Stimulated activated naive CD8-positive, alpha-beta T cell treated with anti-CD3 and anti-CD28 coated beads, Interleukin-15, Interleukin-2, amounts not matched to agents 100 U/mL and 50 U/mL, for 24 hours (primary cell): Measurements from ENCODE around the gene C11orf98.
"Not testable (repeated sequence)": the region's sequence is repeated elsewhere in the genome, so short reads cannot be mapped to it uniquely, and the experiment has no call there.

Experiments
- ATAC-seq: fragments of 150-1000 bp; cut with Tn5 transposase; one replicate; pipeline ENCODE4 v1.10.0; 2021
- DNase-seq: peaks from one replicate; pipeline ENCODE4 v3.0.0; 2021

Gene C11orf98

GRCh38 chr11:62650283-62650682, 14.7 kb downstream of the C11orf98 start:
- not testable (repeated sequence) for ATAC-seq, DNase-seq

DNA sequence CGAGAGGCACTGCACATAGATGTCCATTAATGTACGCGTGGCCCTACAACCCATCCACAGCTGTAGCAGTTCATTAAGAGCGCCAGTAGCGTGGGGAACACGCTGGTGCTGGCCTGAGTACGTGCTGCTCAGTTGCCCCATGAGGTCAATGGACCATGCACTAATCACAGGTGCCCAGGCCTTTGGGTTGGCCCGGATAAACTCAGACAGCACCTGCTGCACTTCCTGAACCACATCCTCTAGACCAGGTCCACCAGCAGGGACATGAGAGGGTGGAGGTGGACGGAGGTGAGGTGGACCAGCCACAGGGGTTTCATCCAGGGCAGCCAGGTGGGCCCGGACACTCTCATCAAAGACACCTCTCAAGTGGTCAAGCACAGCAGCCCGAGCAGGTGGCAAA, 15.5 kb downstream of the C11orf98 start:
- no peak for ATAC-seq
- DNase-seq: no peak

DNA sequence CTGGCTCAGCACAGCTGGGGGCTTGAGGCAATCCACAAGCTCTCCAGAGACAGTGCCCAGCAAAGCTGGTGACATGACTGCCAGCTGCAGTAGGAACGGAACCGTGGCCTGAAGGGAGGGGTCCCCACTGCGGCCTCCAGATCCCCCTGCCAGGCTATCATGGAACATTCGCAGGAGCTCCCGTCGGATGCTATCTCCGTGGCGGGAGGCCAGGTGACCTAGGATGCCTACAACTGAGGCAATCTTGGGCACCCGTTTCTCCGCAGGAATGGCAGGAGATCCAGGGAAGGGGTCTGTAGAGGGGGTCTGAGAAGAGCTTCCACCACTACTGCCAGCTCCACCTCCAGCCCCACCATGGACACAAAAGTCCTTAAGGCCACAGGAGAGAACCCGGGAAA, 16.0 kb downstream of the C11orf98 start:
- no peak for ATAC-seq
- no peak for DNase-seq

GRCh38 chr11:62648185-62648966, 16.6 kb downstream of the C11orf98 start:
- DNase-seq (no peak), ATAC-seq (no peak)

DNA sequence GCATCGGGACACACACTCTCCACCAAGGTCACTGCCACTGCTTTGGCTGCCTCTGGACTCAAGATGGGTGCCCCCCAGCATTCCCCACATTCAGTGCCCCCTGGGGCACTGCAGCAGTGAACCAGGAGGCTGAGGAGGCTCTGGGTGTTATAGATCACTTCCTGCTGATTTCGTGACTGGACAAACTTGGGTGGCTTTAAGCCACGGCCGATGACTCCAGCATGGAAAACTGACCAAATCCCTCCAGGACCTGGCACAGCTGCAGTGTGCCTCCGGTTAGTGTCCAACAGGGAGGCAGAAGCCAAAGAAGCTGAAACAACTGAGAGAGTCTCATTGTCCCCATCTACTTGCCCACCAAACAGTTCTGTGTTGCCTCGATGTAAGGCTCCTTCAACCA, 17.4 kb downstream of the C11orf98 start:
- ATAC-seq (no peak), DNase-seq (no peak)

DNA sequence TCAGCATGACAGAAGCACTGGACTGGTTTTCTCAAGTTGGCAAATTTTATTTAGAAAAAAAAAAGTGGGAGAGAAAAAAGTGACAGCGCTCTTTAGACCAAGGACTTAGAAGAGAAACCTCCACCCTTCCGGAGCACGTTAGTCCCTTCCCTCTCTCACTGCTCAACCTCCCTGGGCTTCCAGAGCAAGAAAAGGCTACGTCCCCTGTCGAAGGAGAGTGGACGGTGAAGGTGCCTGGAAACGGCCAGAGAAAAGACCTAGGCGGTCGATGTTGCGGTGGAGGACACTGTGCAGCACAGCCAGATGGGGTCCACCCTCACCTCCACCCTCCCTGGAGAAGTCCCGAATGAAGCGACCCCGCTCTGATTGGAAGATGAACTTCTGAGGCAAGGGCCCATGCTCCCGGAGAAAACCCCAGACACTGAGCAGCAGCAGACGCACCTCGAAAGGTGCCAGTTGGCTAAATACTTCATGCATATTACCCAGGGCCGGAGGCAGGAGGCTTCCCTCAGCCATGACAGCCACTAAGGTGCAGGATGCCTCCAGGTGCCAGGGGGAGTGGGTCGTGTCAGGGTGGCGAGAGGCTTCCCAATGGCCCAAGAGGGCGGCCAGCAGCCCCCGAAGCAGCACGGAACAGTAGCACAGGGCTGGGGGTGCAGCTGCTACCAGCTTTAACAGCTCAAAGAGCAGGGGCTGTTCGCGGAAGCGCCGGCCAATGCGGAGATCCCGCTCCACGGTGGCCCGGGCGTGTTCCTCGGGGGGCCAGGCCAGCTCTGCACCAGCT, 18.0 kb downstream of the C11orf98 start:
- DNase-seq (no peak), ATAC-seq (no peak)

GRCh38 chr11:62645946-62646824, 18.8 kb downstream of the C11orf98 start, which contains the start of gene GANAB:
GANAB (minus strand) TSS chr11:62646613; CDS start chr11:62646599, 14 bp downstream.
- peak; percentile 100 for DNase-seq
- peak; percentile 98 for ATAC-seq

- ATAC-seq (no peak), DNase-seq (no peak)
These were observed 19.4 kb downstream of the C11orf98 start for GRCh38 chr11:62645671-62645945.

- no peak for DNase-seq
- ATAC-seq: no peak
These were observed 20.8 kb downstream of the C11orf98 start for GRCh38 chr11:62644220-62644619.

DNA sequence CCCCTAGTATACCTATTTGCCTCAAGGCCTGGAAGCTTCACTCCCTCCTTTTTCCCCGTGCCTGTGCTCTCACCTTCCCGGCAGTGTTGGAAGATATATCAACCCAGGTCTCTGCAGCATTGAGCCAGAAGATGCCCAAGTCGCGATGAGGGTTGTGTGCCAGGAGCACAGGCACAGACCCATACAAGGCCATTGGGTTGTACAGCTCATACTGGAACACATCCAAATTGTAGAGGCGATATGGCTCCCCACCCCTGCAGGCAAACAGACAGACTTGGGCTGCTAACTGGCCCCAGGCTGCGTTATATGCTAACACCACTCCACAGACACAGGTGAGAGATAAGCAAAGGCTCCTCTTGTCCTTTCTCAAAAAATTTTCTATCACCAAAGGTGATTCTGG, 32.5 kb downstream of the C11orf98 start:
- DNase-seq: no peak
- ATAC-seq: no peak

DNA sequence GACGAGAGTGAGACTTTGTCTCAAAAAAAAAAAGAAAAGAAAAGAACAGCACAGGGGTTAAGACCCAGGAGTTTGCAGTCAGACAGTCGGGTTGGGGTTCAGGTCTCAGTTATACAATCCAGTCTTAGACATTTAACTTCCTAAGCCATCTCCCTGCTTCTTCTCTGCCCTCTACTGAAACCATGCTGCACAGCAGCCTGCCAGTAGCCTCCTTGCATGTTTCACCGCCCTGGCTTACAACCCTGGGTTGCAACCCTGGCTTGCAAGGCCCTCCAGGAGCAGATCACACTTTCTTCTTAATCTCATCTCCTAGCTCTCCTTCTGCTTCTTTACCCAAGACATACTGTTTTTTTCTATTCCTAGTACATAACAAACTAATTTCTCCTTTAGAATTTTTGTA, 37.3 kb downstream of the C11orf98 start:
- DNase-seq (no peak), ATAC-seq (no peak)

DNA sequence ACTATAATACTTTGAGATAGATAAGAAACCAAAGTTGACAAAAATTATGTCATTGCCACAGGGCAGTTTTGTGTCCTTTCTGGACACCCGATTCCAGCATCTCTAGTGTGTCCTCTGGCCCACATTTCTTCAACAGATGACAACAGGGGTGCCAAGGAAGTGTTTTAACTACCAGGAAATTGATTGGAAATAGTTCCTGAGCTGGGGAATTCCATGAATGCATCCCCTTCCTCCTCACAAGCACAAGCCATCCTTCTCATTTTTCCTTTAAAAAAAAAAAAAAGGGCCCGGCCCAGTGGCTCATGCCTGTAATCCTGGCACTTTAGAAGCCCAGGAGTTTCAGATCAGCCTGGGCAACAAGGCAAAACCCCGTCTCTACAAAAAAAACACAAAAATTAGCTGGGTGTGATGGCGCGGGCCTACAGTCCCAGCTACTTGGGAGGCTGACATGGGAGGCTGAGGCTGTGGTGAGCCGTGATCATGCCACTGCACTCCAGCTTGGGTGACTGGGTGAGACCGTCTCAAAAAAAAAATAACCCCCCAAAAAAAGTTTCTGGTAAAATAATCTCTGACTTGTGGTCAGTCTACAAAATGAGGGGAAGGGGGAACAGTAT, 42.4 kb downstream of the C11orf98 start:
- DNase-seq (no peak), ATAC-seq (no peak)

GRCh38 chr11:62621567-62622470, 43.2 kb downstream of the C11orf98 start, which contains the start of gene B3GAT3:
B3GAT3 (minus strand) TSS chr11:62621986; CDS start chr11:62621947, 39 bp downstream.
- peak; percentile 97 for ATAC-seq
- peak; percentile 97 for DNase-seq

- ATAC-seq (no peak), DNase-seq (no peak)
These were observed 43.9 kb downstream of the C11orf98 start for GRCh38 chr11:62621027-62621566.

- not testable (repeated sequence) for ATAC-seq, DNase-seq
These were observed 48.1 kb downstream of the C11orf98 start for GRCh38 chr11:62616957-62617356.

GRCh38 chr11:62615521-62615920, 49.5 kb downstream of the C11orf98 start:
- ATAC-seq: no peak
- no peak for DNase-seq

- DNase-seq (peak; percentile 59), ATAC-seq (peak; percentile 9)
These were observed 50.7 kb downstream of the C11orf98 start for GRCh38 chr11:62614275-62614674.

DNA sequence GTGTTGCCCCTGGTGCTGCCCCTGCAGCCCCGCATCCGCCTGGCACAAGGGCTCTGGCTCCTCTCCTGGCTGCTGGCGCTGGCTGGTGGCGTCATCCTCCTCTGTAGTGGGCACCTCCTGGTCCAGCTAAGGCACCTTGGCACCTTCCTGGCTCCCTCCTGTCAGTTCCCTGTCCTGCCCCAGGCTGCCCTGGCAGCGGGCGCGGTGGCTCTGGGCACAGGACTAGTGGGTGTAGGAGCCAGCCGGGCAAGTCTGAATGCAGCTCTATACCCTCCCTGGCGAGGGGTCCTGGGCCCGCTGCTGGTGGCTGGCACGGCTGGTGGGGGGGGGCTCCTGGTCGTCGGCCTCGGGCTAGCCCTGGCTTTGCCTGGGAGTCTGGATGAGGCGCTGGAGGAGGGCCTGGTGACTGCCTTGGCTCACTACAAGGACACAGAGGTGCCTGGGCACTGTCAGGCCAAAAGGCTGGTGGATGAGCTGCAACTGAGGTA, 51.7 kb downstream of the C11orf98 start:
- no peak for ATAC-seq
- DNase-seq: no peak
